ENCODE measurements around the gene GTPBP1.

The GTPBP1 gene

GRCh38 chr22:38705235-38706100 is at the start of gene GTPBP1:
Gene GTPBP1 (plus strand): TSS chr22:38705944. CDS start chr22:38705956, 12 bp downstream.
- peak; percentile 100 for DNase-seq (ENCODE audit: low spot score)

GRCh38 chr22:38656256-38657044 is 49.3 kb upstream of the GTPBP1 start, which contains the start of the genes CBY1 and FAM227A:
Gene CBY1 (plus strand): TSS chr22:38656638. CDS start chr22:38668055, 11,417 bp downstream.
Gene FAM227A (minus strand): TSS chr22:38656392. CDS start chr22:38650168, 6,224 bp downstream.
- DNase-seq (ENCODE audit: low spot score): peak; percentile 99

GRCh38 chr22:38657045-38657909 is 48.5 kb upstream of the GTPBP1 start:
- no peak for DNase-seq (ENCODE audit: low spot score)

- no peak for DNase-seq (ENCODE audit: low spot score)
Measured at GRCh38 chr22:38674888-38675287, 30.9 kb upstream of the GTPBP1 start.

GRCh38 chr22:38675833-38676232 is 29.9 kb upstream of the GTPBP1 start:
- DNase-seq (ENCODE audit: low spot score): no peak

- peak; percentile 94 for DNase-seq (ENCODE audit: low spot score)
Measured at GRCh38 chr22:38681582-38682335, 24.0 kb upstream of the GTPBP1 start, which contains the start of gene TOMM22. Gene TOMM22 (plus strand): TSS chr22:38681957. CDS start chr22:38681979, 22 bp downstream.

GRCh38 chr22:38684895-38685294 is 20.8 kb upstream of the GTPBP1 start:
- no peak for DNase-seq (ENCODE audit: low spot score)

GRCh38 chr22:38685761-38686160 is 20.0 kb upstream of the GTPBP1 start:
- no peak for DNase-seq (ENCODE audit: low spot score)

GRCh38 chr22:38689651-38690050 is 16.1 kb upstream of the GTPBP1 start:
- no peak for DNase-seq (ENCODE audit: low spot score)

- DNase-seq (ENCODE audit: low spot score): no peak
Measured at GRCh38 chr22:38694049-38694448, 11.7 kb upstream of the GTPBP1 start.

GRCh38 chr22:38694940-38695339 is 10.8 kb upstream of the GTPBP1 start:
- no peak for DNase-seq (ENCODE audit: low spot score)

GRCh38 chr22:38696606-38697424 is 8.9 kb upstream of the GTPBP1 start:
- DNase-seq (ENCODE audit: low spot score): peak; percentile 62

GRCh38 chr22:38697425-38698089 is 8.2 kb upstream of the GTPBP1 start:
- no peak for DNase-seq (ENCODE audit: low spot score)

- no peak for DNase-seq (ENCODE audit: low spot score)
Measured at GRCh38 chr22:38698407-38699094, 7.2 kb upstream of the GTPBP1 start.

GRCh38 chr22:38699143-38699542 is 6.6 kb upstream of the GTPBP1 start:
- DNase-seq (ENCODE audit: low spot score): no peak

- no peak for DNase-seq (ENCODE audit: low spot score)
Measured at GRCh38 chr22:38699784-38700183, 6.0 kb upstream of the GTPBP1 start.

GRCh38 chr22:38700270-38700788 is 5.4 kb upstream of the GTPBP1 start:
- DNase-seq (ENCODE audit: low spot score): no peak

GRCh38 chr22:38700789-38701628 is 4.7 kb upstream of the GTPBP1 start, which contains the start of gene JOSD1:
Gene JOSD1 (minus strand): TSS chr22:38700943. CDS start chr22:38699987, 956 bp downstream.
- DNase-seq (ENCODE audit: low spot score): peak; percentile 84
